SJCRH30 (cell line): ENCODE results near the gene TNS3. TPM values are rescaled to one million over a fixed set of nuclear protein-coding genes. Genes with fewer than 3 reads are reported as not detected.

Experiments
- DNase-seq, 2 experiments: peaks; one replicate each; pipeline ENCODE4 v3.0.0-alpha.2; 2015 to 2020
- H3K27ac ChIP-seq: fragments of 250-450 bp; sonication (Bioruptor Pico); 2 replicates; pipeline ENCODE4 v1.5.1; 2020; ENCODE audit warnings: mild to moderate bottlenecking, moderate library complexity
- H3K27me3 ChIP-seq: fragments of 250-450 bp; sonication (Bioruptor Pico); 2 replicates; pipeline ENCODE4 v1.5.1; 2020; ENCODE audit warnings: mild to moderate bottlenecking, moderate library complexity
- H3K36me3 ChIP-seq: fragments of 250-450 bp; sonication (Bioruptor Pico); 2 replicates; pipeline ENCODE4 v1.5.1; 2020; ENCODE audit warnings: mild to moderate bottlenecking, moderate library complexity
- H3K4me1 ChIP-seq: fragments of 250-450 bp; sonication (Bioruptor Pico); 2 replicates; pipeline ENCODE4 v1.5.1; 2020; ENCODE audit warnings: mild to moderate bottlenecking, moderate library complexity
- H3K4me3 ChIP-seq: fragments of 250-450 bp; sonication (Bioruptor Pico); 2 replicates; pipeline ENCODE4 v1.5.1; 2020; ENCODE audit warnings: mild to moderate bottlenecking, moderate library complexity
- H3K9me3 ChIP-seq: fragments of 250-450 bp; sonication (Bioruptor Pico); replicated peaks from 2 replicates; pipeline ENCODE4 v1.5.1; 2020; ENCODE audit warnings: mild to moderate bottlenecking, moderate library complexity
- total RNA-seq: library from RNA; depleted of rRNA; stranded (reverse); fragments of >200 nt; shearing (Covaris generic); gene quantifications from 2 replicates; pipeline ENCODE4 v1.2.3, GENCODE V29; 2014

Gene TNS3
- total RNA-seq, 1 experiment from 2014 or later: 65.1 TPM

- H3K9me3 ChIP-seq: no peaks in the 10 kb centered on the region
- H3K27me3 ChIP-seq: no peaks in the 10 kb centered on the region
- H3K4me3 ChIP-seq: no peak overlapping the region
- H3K36me3 ChIP-seq: peaks cover 56% of the 10 kb centered on the region
- H3K4me1 ChIP-seq: no peaks in the 10 kb centered on the region
- no peak overlapping the region for H3K27ac ChIP-seq
- DNase-seq: no peak
These were observed 192.6 kb downstream of the TNS3 start for GRCh38 chr7:47389171-47389922.

- Histone ChIP-seq H3K27me3 (no peaks in the 10 kb centered on the region), H3K36me3 (peaks cover 45% of the 10 kb centered on the region), H3K4me3 (no peak overlapping the region), H3K9me3 (no peaks in the 10 kb centered on the region), H3K4me1 (no peaks in the 10 kb centered on the region), H3K27ac (no peak overlapping the region)
- DNase-seq: no peak
These were observed 194.4 kb downstream of the TNS3 start for GRCh38 chr7:47387506-47387905.

- Histone ChIP-seq H3K27ac (no peak overlapping the region), H3K27me3 (no peaks in the 10 kb centered on the region), H3K9me3 (no peaks in the 10 kb centered on the region), H3K36me3 (peaks cover 37% of the 10 kb centered on the region), H3K4me3 (no peak overlapping the region), H3K4me1 (peaks cover 3% of the 10 kb centered on the region)
- no peak for DNase-seq
These were observed 195.6 kb downstream of the TNS3 start for GRCh38 chr7:47386273-47386835.

- no peak for DNase-seq
- Histone ChIP-seq H3K4me3 (no peak overlapping the region), H3K36me3 (peaks cover 30% of the 10 kb centered on the region), H3K27ac (no peak overlapping the region), H3K4me1 (peaks cover 11% of the 10 kb centered on the region), H3K9me3 (no peaks in the 10 kb centered on the region), H3K27me3 (no peaks in the 10 kb centered on the region)
These were observed 196.3 kb downstream of the TNS3 start for GRCh38 chr7:47385536-47386125.

GRCh38 chr7:47384755-47385535 is 197.0 kb downstream of the TNS3 start:
- Histone ChIP-seq H3K27me3 (no peaks in the 10 kb centered on the region), H3K36me3 (peaks cover 26% of the 10 kb centered on the region), H3K4me3 (no peak overlapping the region), H3K4me1 (peaks cover 17% of the 10 kb centered on the region), H3K27ac (no peak overlapping the region), H3K9me3 (no peaks in the 10 kb centered on the region)
- DNase-seq: no peak

- Histone ChIP-seq H3K27ac (no peak overlapping the region), H3K9me3 (no peaks in the 10 kb centered on the region), H3K4me1 (peaks cover 25% of the 10 kb centered on the region), H3K36me3 (peaks cover 21% of the 10 kb centered on the region), H3K27me3 (no peaks in the 10 kb centered on the region), H3K4me3 (no peak overlapping the region)
- no peak for DNase-seq
These were observed 198.0 kb downstream of the TNS3 start for GRCh38 chr7:47383696-47384445.

GRCh38 chr7:47383072-47383471 is 198.8 kb downstream of the TNS3 start:
- Histone ChIP-seq H3K27ac (no peak overlapping the region), H3K27me3 (no peaks in the 10 kb centered on the region), H3K36me3 (peaks cover 16% of the 10 kb centered on the region), H3K9me3 (no peaks in the 10 kb centered on the region), H3K4me3 (no peak overlapping the region), H3K4me1 (peaks cover 25% of the 10 kb centered on the region)
- DNase-seq: no peak

- no peak overlapping the region for H3K27ac ChIP-seq
- H3K9me3 ChIP-seq: no peaks in the 10 kb centered on the region
- peaks cover 25% of the 10 kb centered on the region for H3K4me1 ChIP-seq
- no peak for DNase-seq
- no peak overlapping the region for H3K4me3 ChIP-seq
- H3K27me3 ChIP-seq: no peaks in the 10 kb centered on the region
- H3K36me3 ChIP-seq: peaks cover 12% of the 10 kb centered on the region; the same call in 1 of the 2 replicates
These were observed 199.7 kb downstream of the TNS3 start for GRCh38 chr7:47382200-47382599.

- Histone ChIP-seq H3K4me3 (no peak overlapping the region), H3K27me3 (no peaks in the 10 kb centered on the region), H3K4me1 (peaks cover 27% of the 10 kb centered on the region), H3K36me3 (peaks cover 6% of the 10 kb centered on the region; the same call in 1 of the 2 replicates), H3K27ac (peak overlapping the region; percentile 57), H3K9me3 (no peaks in the 10 kb centered on the region)
- peak; percentile 62 to 77 for DNase-seq
These were observed 200.8 kb downstream of the TNS3 start for GRCh38 chr7:47381134-47381495.

GRCh38 chr7:47380325-47381133 is 201.4 kb downstream of the TNS3 start:
- peak in 1 of 2 experiments; percentile 67 for DNase-seq
- Histone ChIP-seq H3K27ac (peak overlapping the region; percentile 57), H3K36me3 (peaks cover 3% of the 10 kb centered on the region; the same call in 1 of the 2 replicates), H3K9me3 (no peaks in the 10 kb centered on the region), H3K4me1 (peaks cover 32% of the 10 kb centered on the region), H3K4me3 (peak overlapping the region; percentile 22; the same call in 1 of the 2 replicates), H3K27me3 (no peaks in the 10 kb centered on the region)

GRCh38 chr7:47379629-47380324 is 202.1 kb downstream of the TNS3 start:
- peaks cover under 1% of the 10 kb centered on the region; the same call in 1 of the 2 replicates for H3K36me3 ChIP-seq
- H3K4me3 ChIP-seq: peak overlapping the region; percentile 22; the same call in 1 of the 2 replicates
- H3K4me1 ChIP-seq: peaks cover 40% of the 10 kb centered on the region
- H3K27ac ChIP-seq: peak overlapping the region; percentile 57
- H3K9me3 ChIP-seq: no peaks in the 10 kb centered on the region
- no peaks in the 10 kb centered on the region for H3K27me3 ChIP-seq
- DNase-seq: peak; percentile 84

- no peaks in the 10 kb centered on the region for H3K9me3 ChIP-seq
- no peak overlapping the region for H3K27ac ChIP-seq
- H3K4me3 ChIP-seq: no peak overlapping the region
- DNase-seq: no peak
- H3K27me3 ChIP-seq: no peaks in the 10 kb centered on the region
- H3K36me3 ChIP-seq: no peaks in the 10 kb centered on the region; the same call in 1 of the 2 replicates
- H3K4me1 ChIP-seq: peaks cover 49% of the 10 kb centered on the region
These were observed 203.0 kb downstream of the TNS3 start for GRCh38 chr7:47378728-47379395.

- no peaks in the 10 kb centered on the region; the same call in 1 of the 2 replicates for H3K36me3 ChIP-seq
- H3K4me3 ChIP-seq: no peak overlapping the region
- H3K27me3 ChIP-seq: no peaks in the 10 kb centered on the region
- H3K9me3 ChIP-seq: no peaks in the 10 kb centered on the region
- no peak overlapping the region for H3K27ac ChIP-seq
- peaks cover 59% of the 10 kb centered on the region for H3K4me1 ChIP-seq
- DNase-seq: no peak
These were observed 204.2 kb downstream of the TNS3 start for GRCh38 chr7:47377741-47378140.
